Measurements from ENCODE around the gene CIROP.

GRCh38 chr14:23076785-23077408 is 27.9 kb downstream of the CIROP start:
- TF ChIP-seq CTCF (conservative IDR thresholded peaks at IDR 0.05) (peak; percentile 76), EZH2 (IDR thresholded peaks at IDR 0.05; ENCODE audit: low read depth) (no peak)
